ENCODE measurements around the gene CHRM1. TPM values are rescaled to one million over a fixed set of nuclear protein-coding genes. Genes with fewer than 3 reads are reported as not detected.

Gene CHRM1
- total RNA-seq, 1 experiment from 2014 or later = not detected

- TF ChIP-seq, protein P1, sequence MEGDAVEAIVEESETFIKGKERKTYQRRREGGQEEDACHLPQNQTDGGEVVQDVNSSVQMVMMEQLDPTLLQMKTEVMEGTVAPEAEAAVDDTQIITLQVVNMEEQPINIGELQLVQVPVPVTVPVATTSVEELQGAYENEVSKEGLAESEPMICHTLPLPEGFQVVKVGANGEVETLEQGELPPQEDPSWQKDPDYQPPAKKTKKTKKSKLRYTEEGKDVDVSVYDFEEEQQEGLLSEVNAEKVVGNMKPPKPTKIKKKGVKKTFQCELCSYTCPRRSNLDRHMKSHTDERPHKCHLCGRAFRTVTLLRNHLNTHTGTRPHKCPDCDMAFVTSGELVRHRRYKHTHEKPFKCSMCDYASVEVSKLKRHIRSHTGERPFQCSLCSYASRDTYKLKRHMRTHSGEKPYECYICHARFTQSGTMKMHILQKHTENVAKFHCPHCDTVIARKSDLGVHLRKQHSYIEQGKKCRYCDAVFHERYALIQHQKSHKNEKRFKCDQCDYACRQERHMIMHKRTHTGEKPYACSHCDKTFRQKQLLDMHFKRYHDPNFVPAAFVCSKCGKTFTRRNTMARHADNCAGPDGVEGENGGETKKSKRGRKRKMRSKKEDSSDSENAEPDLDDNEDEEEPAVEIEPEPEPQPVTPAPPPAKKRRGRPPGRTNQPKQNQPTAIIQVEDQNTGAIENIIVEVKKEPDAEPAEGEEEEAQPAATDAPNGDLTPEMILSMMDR (conservative IDR thresholded peaks at IDR 0.05; ENCODE audit: low read depth, low read length) = no peak
- TF ChIP-seq EZH2phosphoT487 (IDR thresholded peaks at IDR 0.05; ENCODE audit: borderline replicate concordance, low read length) = no peak
- no peak for TF ChIP-seq EZH2 (IDR thresholded peaks at IDR 0.05; ENCODE audit: low read length, unreplicated experiment)
- no peak for ATAC-seq
- H3F3A ChIP-seq (ENCODE audit: low read length, unreplicated experiment) = peaks cover 17% of the 10 kb centered on the region
- H3K9ac ChIP-seq (ENCODE audit: low read length) = peak overlapping the region; percentile 99; the same call in 1 of the 2 replicates
- H3K36me3 ChIP-seq (ENCODE audit: low read depth, low read length) = peaks cover 67% of the 10 kb centered on the region
- H3K27ac ChIP-seq (ENCODE audit: low read length) = no peak overlapping the region
- no TSS peak for BruUV-seq (replicated peaks)
- peaks cover 38% of the 10 kb centered on the region for H3K4me1 ChIP-seq (ENCODE audit: insufficient read depth, low read length)
- intact Hi-C loops (cut with micrococcal nuclease) = loop anchor here (5.0 kb wide), 1 partner anchor 156 kb away; the partner anchor contains the start of genes HNRNPUL2 and TTC9C
- no peaks in the 10 kb centered on the region for H3K9me3 ChIP-seq (ENCODE audit: low read length)
- no peak for DNase-seq
- no peaks in the 10 kb centered on the region for H3K9me2 ChIP-seq (replicated peaks; ENCODE audit: low read length)
- ChIA-PET POLR2A (ENCODE audit: unreplicated experiment) (no interaction called here), CTCF (interaction anchor here (0.5 kb wide), 1 partner anchor 30 kb away, joined by 3 read pairs; no protein-coding TSS in a partner anchor)
- peaks cover 70% of the 10 kb centered on the region for H3K79me2 ChIP-seq (ENCODE audit: low read length)
- H3K4me2 ChIP-seq (ENCODE audit: low read length) = peak overlapping the region; percentile 95
- peaks cover 70% of the 10 kb centered on the region for H4K20me1 ChIP-seq (ENCODE audit: low read length)
- H3K27me3 ChIP-seq (ENCODE audit: low read length) = no peaks in the 10 kb centered on the region
- H3K4me3 ChIP-seq (ENCODE audit: low read length) = peak overlapping the region; percentile 85
- no peak overlapping the region for H2AFZ ChIP-seq (ENCODE audit: low read length)
Measured at GRCh38 chr11:62883673-62884072, 37.5 kb downstream of the CHRM1 start.

GRCh38 chr11:62882788-62883501 is 38.2 kb downstream of the CHRM1 start:
- no TSS peak for BruUV-seq (replicated peaks)
- peaks cover 38% of the 10 kb centered on the region for H3K4me1 ChIP-seq (ENCODE audit: insufficient read depth, low read length)

More at GRCh38 chr11:62882788-62883501, 38.2 kb downstream of the CHRM1 start:
- Histone ChIP-seq H3K79me2 (ENCODE audit: low read length) (peaks cover 74% of the 10 kb centered on the region), H3K27ac (ENCODE audit: low read length) (peak overlapping the region; percentile 93), H3K9me3 (ENCODE audit: low read length) (no peaks in the 10 kb centered on the region), H3F3A (ENCODE audit: low read length, unreplicated experiment) (peaks cover 17% of the 10 kb centered on the region), H3K9me2 (replicated peaks; ENCODE audit: low read length) (no peaks in the 10 kb centered on the region), H3K4me2 (ENCODE audit: low read length) (peak overlapping the region; percentile 95), H3K4me3 (ENCODE audit: low read length) (peak overlapping the region; percentile 85), H3K27me3 (ENCODE audit: low read length) (no peaks in the 10 kb centered on the region), H3K9ac (ENCODE audit: low read length) (peak overlapping the region; percentile 99), H4K20me1 (ENCODE audit: low read length) (peaks cover 63% of the 10 kb centered on the region), H3K36me3 (ENCODE audit: low read depth, low read length) (peaks cover 62% of the 10 kb centered on the region), H2AFZ (ENCODE audit: low read length) (no peak overlapping the region)
- ATAC-seq (no peak), DNase-seq (no peak)
- intact Hi-C loops (cut with micrococcal nuclease) = loop anchor here (5.0 kb wide), 1 partner anchor 156 kb away; the partner anchor contains the start of genes HNRNPUL2 and TTC9C
- ChIA-PET POLR2A (ENCODE audit: unreplicated experiment) (no interaction called here), CTCF (no interaction called here)
- TF ChIP-seq EZH2phosphoT487 (IDR thresholded peaks at IDR 0.05; ENCODE audit: borderline replicate concordance, low read length) = no peak
- no peak for TF ChIP-seq EZH2 (IDR thresholded peaks at IDR 0.05; ENCODE audit: low read length, unreplicated experiment)
- TF ChIP-seq, protein P1 (conservative IDR thresholded peaks at IDR 0.05; ENCODE audit: low read depth, low read length) = no peak
